Stimulated activated naive CD4-positive, alpha-beta T cell treated with Interleukin-2 at 50 U/mL for 16 hours (primary cell): ENCODE results near the gene HTR4.

ENCODE experiments used
- DNase-seq: peaks from one replicate; lab custom pipeline; 2025; lab: John Stamatoyannopoulos, UW

HTR4 gene

DNA sequence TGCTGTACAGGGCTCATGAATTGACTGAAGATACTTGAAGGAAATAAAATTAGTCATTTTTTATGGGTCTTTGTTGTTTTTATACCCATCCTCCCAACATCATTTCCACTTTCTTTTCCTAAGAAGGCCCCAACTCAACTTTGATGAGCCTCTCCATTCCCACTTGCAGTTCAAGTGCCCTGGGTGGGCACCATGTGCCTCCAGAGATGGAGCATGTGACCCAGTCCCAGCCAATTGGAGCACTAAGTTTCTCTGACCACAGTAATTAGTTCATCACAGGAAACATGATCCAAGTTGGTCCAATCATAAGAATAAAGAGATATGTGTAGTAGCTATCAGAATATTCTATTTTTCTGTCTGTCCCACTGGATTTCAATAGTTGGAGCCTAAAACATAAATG lies 46.9 kb downstream of the HTR4 start:
- DNase-seq: no peak

DNA sequence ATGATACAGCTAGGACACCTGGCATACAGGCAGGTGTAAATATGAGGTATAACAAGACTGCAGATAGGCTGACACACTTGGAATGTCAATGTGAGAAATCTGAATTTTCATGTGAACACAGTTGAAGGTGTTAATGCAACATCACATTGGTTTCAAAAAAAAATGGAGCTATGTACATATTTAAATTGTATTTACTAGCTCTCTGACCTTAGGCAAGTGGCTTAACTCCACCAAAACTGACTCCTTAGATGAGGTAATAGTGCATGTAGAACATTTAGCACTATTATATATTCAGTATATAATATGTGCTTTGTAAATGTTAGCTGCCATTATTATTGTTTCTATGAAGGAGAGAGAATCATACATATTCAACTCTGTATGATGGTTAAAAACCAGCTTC lies 48.0 kb downstream of the HTR4 start:
- DNase-seq: no peak

DNA sequence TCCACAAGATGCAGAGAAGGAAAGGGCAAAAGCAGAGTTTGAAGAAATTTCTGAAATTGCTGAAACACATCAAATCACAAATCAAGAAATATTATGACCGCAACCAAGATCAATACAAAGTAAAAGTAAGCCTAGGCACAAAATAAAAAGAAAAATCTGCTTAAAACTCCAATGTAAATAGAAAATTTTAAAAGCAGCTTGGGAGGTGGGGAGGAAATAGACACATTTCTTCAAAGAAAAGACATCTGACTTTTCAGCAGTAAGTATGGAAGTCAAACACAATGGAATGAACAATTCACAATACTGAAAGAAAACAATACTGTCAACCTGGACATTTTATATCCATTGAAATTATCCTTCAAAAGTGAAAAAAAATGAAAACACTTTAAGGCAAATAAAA lies 55.1 kb downstream of the HTR4 start:
- no peak for DNase-seq

DNA sequence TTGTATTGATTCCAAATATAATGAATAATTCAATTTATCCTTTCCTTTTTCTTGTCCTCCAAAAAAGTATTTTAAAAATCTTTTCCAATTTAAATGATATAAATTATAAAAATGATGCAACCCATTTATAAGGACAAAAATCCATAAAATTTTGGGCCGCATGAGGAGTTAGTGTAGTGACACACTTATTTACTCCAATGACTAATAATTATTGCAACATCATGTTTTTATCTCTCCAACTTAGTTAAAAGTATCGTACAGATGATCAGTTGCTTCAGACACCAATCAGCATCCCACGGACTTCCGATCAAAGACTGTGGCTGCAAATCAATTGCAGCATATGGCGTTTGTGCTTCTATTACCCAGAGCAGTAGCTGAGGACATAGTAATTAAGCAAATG lies 58.6 kb downstream of the HTR4 start:
- no peak for DNase-seq

DNA sequence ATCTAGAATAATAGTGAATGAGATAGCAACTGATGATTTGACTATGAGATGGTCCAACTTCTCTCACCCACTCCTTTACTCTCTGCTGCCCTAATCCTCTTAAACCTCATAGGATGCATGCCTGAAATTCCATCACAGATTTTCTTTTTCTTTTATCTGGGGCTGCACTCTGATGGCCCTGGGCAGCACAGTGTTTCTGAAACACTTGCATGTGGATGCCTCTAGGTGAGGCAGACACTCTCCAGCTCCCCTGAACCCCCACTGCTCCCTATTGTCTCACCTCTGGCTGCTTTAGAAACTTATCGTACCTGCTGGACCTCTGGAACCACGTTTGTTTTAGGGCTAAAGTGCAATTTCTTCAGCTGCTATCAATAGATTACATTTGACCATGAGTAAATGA lies 67.5 kb downstream of the HTR4 start:
- DNase-seq: no peak

DNA sequence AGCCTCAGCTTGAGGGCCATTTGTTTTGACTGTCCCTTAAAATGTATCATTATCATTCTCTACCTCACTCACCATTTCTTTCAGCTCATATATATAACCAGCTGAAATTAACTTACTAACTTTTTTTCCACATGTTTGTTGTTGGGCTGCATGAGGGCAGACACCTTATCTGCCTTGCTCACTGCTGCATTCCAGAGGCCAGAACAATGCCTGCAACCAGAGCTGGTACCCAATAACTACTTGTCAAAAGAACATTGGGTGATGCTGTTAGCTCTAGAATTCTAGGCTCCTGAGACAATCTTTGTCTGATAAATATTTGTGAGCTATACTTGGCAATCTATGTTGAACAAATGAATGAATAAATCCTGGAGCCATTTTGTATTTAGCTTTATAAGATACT lies 68.3 kb downstream of the HTR4 start:
- no peak for DNase-seq

DNA sequence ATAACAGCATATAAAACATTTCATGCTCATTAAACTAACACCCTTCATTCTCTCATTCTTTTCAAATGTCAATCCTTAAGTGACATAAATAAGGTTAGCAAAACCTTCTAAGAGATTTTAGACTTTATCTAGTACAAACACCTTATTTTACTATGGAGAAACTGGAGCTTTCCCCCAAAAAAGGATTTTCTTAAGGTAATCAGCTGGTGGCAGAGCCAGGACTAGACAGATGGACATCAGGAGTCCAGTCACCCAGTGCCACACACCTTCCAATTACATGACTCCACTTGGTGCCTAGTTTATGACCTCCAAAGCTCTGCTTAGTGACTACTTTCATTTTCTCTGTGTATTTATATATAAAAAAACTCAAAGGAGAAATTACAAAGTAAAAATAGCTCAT lies 70.2 kb downstream of the HTR4 start:
- DNase-seq: no peak

DNA sequence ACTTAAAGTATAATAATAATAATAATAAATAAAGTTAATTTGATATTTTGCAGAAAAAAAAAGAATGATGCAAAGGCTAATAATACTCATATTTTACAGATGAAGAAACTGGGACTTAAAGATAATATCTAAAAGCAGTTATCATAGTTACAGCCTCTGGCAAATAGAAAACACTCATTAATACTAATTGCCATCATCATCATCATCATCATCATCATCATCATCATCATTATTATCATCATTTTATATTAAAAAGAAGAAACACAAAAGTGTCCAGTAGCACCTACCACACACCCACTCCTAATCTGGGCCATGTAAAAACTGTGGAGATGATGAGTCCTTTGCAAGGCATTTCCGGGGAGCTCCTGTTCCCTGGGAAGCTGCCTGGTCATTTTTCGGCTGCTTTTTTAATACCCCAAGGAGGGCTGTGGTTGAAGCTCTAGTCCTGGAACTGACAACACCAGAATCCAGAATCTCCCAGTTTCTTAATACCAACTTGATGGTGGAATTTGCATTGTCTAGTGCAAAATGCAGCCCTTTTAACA lies 70.8 kb downstream of the HTR4 start:
- DNase-seq: no peak

DNA sequence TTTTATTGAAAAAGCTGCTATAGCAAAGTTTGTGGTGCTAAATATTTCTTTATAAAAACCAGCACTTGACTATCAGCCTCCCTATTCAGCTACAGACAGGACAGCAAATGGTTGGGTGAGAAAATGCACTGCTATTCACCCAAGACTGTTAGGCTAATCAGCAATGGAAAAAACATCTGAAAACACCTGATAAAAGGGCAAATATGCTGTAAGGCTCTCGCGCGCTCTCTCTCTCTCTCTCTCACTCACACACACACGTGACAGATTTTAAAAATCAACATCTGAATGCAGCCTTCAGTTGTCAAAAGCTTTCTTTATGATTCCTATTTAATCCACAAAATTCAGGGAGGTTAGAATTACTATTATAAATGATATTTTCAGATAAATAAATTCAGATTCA lies 80.2 kb downstream of the HTR4 start:
- DNase-seq: no peak

DNA sequence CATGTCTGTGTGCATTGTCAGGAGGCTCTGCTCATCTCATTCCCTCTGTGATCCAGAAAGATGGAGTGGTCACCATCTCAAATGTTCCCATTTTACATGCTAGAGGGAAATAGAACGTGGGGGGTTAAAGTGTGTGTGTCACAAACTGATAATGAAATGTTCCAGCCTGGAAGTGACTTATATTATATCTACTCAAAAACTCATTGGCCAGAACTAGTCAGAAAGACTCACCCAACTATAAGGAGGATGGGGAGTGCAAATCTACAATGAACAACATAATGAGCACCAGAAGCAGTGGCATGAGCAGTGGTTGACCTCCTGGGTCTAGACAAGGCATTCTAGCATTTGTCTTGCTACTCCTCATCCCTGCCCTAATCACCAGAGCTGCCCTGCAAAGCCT lies 81.0 kb downstream of the HTR4 start:
- DNase-seq: no peak

DNA sequence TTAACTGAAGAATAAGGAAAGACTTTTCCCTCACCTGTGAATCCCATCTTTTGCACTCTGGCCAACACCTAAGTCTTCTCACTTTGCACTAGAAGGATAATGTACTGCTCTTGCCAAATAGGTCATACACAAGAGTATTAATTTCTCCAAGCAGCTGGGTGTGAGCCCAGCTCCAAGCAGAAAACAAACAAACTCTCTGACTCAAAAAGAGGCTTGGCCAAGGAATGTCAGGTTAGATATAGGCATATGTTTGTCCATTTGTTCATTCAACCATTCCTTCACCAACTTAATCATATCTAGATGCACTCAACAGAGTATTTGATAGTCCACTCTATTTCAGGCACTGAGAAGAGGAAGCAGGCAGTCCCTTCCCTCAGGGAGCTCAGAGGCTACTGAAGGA lies 84.4 kb downstream of the HTR4 start:
- no peak for DNase-seq

DNA sequence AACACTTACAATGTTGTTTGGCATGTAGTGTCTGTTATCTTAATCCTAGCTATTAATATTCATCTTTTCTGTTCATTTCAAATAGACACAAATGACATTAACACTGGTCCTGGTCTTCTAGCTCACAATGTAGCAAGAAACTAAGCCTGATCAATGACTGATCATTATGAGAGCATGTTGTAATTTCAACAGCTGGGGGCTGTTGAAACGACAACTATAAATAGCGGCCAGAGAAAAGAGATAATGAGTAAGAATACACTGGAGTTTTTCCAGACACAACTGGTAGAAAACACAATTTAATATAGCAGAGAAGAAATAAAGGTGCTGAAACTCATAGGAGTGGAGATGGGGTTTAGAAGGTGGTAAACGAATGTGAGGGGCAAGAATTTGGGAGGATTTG lies 89.2 kb downstream of the HTR4 start:
- no peak for DNase-seq

DNA sequence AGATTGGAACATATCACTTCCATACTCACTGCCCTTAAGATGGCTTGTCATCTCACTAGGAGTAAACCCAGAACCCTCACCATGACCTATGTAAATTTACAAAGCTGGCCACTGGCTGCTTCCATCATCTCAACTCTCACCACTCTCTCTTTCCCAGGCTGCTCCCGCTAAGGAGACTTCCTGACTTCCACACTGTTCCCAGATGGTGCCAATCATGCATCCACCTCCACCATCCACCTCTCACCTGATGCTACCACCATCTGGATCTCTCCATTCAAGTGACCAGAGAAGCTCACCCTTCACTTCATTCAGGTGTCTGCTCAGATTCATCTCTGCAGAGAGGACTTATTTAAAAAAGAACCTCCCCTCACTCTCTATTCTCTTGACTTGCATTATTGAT lies 91.3 kb downstream of the HTR4 start:
- DNase-seq: no peak

DNA sequence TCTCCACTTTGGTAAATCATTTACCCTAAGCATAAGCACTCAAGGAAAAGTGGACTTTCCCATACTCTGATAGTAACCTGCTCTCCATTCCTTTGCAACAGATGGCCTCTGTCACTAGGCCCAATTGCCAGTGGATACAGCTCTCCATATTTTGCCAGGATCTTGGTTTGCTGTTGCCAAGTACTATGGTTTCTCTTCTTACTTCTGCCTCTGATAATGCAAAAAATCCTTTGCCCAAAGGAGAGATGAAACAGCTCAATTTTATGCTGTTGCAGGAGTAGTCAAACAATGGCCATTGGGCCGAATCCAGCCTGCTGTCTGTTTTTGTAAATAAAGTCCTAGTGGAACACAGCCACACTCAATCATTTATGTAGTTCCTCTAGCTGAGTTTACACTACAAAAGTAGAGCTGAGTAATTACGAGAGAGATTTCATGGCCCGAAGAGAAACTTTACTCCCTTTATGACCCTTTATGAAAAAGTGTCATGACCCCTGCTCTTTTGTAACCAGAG lies 92.5 kb downstream of the HTR4 start:
- DNase-seq: no peak

DNA sequence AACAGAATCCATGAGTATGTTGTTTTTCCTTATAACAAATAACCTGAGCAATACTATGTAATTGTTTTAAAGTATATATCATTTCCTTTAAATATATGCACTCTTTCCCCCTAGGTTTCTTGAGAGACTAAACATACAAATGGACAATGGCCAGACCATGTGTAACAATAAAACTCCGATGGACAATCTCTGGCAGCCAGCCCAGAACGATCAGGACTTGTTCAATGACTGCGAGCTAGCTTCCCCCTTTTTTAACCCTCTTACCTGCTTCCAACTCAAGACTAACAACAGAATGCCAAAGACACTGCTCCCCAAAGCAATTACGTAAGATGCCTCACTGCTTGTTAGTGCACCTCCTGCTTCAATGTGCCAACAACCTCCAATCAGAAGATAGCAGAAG lies 94.9 kb downstream of the HTR4 start:
- DNase-seq: no peak

DNA sequence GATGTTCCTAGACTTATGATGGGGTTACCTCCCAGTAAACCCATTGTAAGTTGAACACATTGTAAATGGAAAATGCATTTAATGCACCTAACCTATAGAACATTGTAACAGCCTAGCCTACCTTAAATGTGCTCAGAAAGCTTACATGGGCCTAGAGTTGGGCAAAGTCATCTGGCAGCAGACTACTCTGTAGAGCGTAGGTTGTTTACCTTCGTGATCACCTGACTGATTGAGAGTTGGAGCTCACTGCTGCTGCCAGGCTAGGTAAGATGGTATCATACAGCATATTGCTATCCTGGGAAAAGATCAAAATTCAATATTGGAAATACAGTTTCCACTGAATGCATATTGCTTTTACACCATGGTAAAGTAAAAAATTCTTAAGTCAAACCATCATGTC lies 95.4 kb downstream of the HTR4 start:
- DNase-seq: no peak

DNA sequence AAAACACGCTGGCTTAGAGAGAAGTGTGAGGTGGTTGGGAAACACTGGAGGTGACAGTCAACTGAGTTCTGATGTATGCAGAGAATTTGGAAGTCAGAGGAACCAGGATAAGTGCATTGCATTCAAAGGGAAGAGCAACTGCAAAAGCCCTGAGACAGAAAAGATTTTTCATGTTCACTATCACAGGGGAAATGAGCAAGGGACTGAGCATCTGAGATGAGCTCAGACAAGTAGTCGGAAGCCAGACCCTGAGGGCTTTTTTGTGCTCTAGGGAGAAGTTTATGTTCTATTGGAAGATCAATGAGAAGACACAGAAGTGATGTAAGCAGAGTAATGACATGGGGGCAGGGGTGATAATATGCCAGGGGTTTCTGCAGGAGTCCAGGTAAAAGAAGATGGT lies 97.5 kb downstream of the HTR4 start:
- DNase-seq: no peak

DNA sequence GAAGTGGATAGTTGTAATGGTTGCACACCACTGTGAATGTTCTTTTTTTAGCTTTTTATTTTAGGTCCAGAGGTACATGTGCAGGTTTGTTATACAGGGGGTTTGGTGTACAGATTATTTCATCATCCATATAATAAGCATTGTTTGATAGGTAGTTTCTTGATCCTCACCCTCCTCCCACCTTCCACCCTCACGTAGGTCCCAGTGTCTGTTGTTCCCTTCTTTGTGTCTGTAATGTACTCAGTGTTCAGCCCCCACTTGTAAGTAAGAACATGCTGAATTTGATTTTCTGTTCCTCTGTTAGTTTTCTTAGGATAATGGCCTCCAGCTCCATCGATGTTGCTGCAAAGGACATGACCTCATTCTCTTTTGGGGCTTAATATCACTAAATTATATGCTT lies 99.7 kb downstream of the HTR4 start:
- no peak for DNase-seq

DNA sequence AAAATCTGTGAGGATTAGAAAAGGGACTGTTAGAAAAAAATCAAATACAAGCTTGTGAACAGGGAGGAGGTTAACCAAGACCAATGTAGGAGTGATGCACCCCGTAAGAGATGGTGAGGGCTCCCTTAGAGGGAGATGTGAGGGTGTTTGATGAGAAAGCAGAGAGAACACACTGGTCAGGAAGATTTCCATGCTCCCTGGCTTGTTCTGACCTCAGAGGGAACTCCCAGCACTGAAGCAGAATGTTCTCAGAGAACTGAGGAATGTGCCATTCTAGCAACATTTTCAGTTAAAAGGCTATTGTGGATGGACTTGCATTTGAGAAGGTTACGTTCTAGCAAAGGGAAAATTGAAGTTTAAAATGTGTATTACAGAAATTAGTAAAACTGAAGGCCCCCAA lies 110.6 kb downstream of the HTR4 start:
- no peak for DNase-seq

DNA sequence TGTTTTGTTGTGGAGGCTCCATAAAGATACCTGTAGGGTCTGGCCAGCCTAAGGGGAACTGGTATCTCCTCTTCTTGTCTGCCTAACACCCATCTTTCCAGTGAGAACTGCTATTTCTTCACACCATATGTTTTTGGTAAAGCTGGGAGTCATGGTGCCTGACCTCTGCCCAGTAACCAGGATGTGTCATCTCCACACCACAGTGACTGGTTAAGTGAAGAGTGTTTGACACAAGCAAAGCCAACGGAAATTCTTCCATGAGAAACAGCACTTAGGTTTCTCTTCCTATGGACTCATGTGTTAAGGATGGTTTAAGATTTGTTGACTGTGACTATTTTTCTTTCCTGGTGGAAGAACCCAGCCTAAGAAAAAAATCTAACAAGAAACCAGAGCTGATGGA lies 111.5 kb downstream of the HTR4 start:
- no peak for DNase-seq

DNA sequence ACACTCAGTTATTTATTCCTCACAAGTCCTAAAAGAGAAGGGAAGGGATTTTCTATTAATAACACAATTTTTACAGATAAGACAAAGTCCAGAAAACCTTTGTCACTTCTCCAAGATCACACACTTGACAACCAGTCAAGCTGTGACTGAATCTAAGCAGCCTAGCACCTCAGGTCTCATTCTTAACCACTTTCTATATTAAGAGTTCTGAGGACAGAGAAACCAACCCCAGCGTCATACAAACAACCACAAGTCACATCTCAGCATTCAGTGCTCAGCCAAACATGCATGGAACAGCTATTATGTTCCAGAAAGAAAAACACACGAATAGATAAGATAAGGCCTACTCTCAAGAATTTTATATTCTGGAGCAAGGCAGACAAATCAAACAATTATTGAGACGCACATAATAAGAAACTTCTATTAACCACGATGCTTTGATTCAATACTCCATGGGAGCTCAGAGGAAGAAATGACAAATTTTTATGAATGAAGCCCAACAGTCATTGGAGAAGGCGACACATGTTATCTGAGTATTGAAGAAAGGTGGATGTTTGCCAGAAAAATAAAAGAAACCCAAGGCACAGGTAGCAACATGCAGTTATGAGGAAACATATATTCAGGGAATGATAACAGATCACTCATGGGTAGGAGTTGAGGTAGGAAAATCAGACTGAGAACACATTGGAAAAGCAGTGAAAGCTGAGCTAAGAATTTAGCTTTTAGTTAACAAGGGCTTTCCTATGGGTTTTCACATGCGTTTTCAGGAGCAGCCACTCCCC lies 113.1 kb downstream of the HTR4 start:
- no peak for DNase-seq

DNA sequence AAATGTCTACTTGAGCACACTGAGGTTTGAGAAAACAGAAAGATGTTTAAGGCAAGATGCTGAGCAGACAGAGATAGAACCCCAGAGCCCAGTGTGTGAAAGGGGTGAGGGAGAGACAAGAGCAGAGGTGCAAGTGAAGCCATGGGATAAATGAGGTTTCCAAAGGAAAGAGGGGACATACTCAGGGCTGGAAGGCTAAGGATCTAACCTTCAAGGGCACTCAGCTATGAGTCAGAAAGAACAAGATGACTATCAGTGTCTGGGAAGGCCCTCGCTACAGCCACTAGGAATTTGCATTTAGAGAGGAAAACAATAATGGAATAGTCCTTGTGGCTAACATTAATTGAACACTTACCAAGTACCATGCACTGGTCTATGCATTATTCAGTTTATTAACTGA lies 113.7 kb downstream of the HTR4 start:
- no peak for DNase-seq

DNA sequence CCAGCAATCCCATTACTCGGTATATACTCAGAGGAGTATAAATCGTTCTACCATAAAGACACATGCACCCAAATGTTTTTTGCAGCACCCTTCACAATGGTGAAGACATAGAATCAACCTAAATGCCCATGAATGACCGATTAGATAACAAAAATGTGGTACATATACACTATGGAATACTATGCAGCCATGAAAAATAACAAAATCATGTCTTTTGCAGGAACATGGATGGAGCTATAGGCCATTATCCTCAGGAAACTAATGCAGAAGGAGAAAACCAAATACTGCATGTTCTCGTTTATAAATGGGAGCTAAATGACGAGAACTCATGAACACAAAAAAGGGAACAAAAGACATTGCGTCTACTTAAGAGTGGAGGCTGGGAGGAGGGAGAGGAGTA lies 114.5 kb downstream of the HTR4 start:
- no peak for DNase-seq

DNA sequence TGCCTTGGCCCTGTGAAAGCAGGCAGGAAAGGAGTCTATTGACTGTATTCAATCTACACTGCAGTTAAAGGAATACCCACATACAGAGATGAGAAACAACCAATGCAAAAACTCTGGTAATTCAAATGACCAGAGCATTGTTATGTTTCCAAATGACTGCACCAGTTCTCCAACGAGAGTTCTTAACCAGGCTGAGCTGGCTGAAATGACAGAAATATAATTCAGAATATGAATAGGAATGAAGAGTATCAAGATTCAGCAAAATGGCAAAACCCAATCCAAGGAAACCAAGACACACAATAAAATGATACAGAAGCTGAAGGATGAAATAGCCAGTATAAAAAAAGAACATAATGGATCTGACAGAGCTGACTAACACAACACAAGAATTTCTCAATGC lies 119.1 kb downstream of the HTR4 start:
- DNase-seq: no peak
